Hepatocyte (in vitro differentiated cells): ENCODE results near the gene PLBD2.

Experiments
- CTCF ChIP-seq: fragments of 200-600 bp; sonication (generic); IDR thresholded peaks from 2 replicates; pipeline ENCODE4 v1.5.1; 2016; ENCODE audit warnings: antibody characterized with exemption, mild to moderate bottlenecking; ENCODE audit not compliant: poor library complexity
- EZH2 ChIP-seq: fragments of 200-600 bp; sonication (generic); IDR thresholded peaks from 2 replicates; pipeline ENCODE4 v1.6.1; 2016; ENCODE audit warnings: antibody characterized with exemption, mild to moderate bottlenecking, borderline replicate concordance
- EZH2phosphoT487 ChIP-seq: fragments of 200-600 bp; sonication (generic); IDR thresholded peaks from one replicate; pipeline ENCODE4 v1.6.1; 2018; ENCODE audit warnings: antibody characterized with exemption, mild to moderate bottlenecking, low read depth, moderate library complexity; ENCODE audit not compliant: unreplicated experiment, severe bottlenecking

DNA sequence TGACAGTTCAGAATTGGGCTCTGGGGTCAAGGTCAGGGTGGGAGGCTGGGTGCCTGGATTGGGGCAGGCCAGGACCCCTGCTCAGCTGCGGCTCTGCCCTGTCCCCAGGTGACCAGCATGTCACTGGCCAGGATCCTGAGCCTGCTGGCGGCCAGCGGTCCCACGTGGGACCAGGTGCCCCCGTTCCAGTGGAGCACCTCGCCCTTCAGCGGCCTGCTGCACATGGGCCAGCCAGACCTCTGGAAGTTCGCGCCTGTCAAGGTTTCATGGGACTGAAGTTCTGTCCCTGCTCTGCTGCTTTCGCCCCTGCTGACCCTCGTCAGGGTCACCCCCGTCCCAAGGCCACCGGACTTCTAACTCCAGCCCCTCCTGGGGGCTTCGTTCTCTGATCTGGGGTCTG, 30.0 kb downstream of the PLBD2 start:
- TF ChIP-seq EZH2phosphoT487 (no peak), CTCF (no peak), EZH2 (no peak)
